Measurements from ENCODE around the gene KCNQ5. TPM values are rescaled to one million over a fixed set of nuclear protein-coding genes. Genes with fewer than 3 reads are reported as not detected.

Gene KCNQ5
- total RNA-seq, 2 experiments from 2014 or later, result 2.6 to 3.9 TPM

GRCh38 chr6:72704979-72705378 lies 83.1 kb downstream of the KCNQ5 start:
- no peaks in the 10 kb centered on the region for H3K36me3 Mint-ChIP-seq (ENCODE audit: low read depth)
- ChIA-PET CTCF (no interaction called here), POLR2A (no interaction called here)
- peaks cover 3% of the 10 kb centered on the region for H3K9me3 Mint-ChIP-seq
- DNase-seq, result no peak
- H3K4me1 Mint-ChIP-seq, result no peaks in the 10 kb centered on the region
- H3K27me3 Mint-ChIP-seq, result no peaks in the 10 kb centered on the region
- no peak overlapping the region for H3K27ac Mint-ChIP-seq
- H3K4me3 Mint-ChIP-seq, result no peak overlapping the region

GRCh38 chr6:72709431-72709830 lies 87.6 kb downstream of the KCNQ5 start:
- ChIA-PET CTCF (no interaction called here), POLR2A (no interaction called here)
- H3K36me3 Mint-ChIP-seq (ENCODE audit: low read depth), result no peaks in the 10 kb centered on the region

GRCh38 chr6:72711731-72712130 lies 89.9 kb downstream of the KCNQ5 start:
- Mint-ChIP-seq H3K4me1 (no peaks in the 10 kb centered on the region), H3K27me3 (no peaks in the 10 kb centered on the region), H3K27ac (no peak overlapping the region), H3K36me3 (ENCODE audit: low read depth) (no peaks in the 10 kb centered on the region), H3K9me3 (peaks cover 3% of the 10 kb centered on the region), H3K4me3 (no peak overlapping the region)
- CTCF ChIA-PET, result no interaction called here
- no peak for DNase-seq
- POLR2A ChIA-PET, result no interaction called here

More at GRCh38 chr6:72709431-72709830, 87.6 kb downstream of the KCNQ5 start:
- Mint-ChIP-seq H3K9me3 (peaks cover 3% of the 10 kb centered on the region), H3K4me1 (no peaks in the 10 kb centered on the region), H3K4me3 (no peak overlapping the region), H3K27me3 (no peaks in the 10 kb centered on the region), H3K27ac (no peak overlapping the region)
- no peak for DNase-seq

GRCh38 chr6:72712910-72713309 lies 91.0 kb downstream of the KCNQ5 start:
- ChIA-PET CTCF (no interaction called here), POLR2A (no interaction called here)
- no peak overlapping the region for H3K27ac Mint-ChIP-seq
- H3K4me1 Mint-ChIP-seq, result no peaks in the 10 kb centered on the region
- H3K4me3 Mint-ChIP-seq, result no peak overlapping the region
- DNase-seq, result no peak
- H3K9me3 Mint-ChIP-seq, result peaks cover 3% of the 10 kb centered on the region
- no peaks in the 10 kb centered on the region for H3K36me3 Mint-ChIP-seq (ENCODE audit: low read depth)
- no peaks in the 10 kb centered on the region for H3K27me3 Mint-ChIP-seq

- no peaks in the 10 kb centered on the region for H3K27me3 Mint-ChIP-seq
- no peaks in the 10 kb centered on the region for H3K36me3 Mint-ChIP-seq (ENCODE audit: low read depth)
- CTCF ChIA-PET, result interaction anchor here (0.9 kb wide), 1 partner anchor 24 kb away, joined by 3 read pairs; no protein-coding TSS in a partner anchor
- H3K4me3 Mint-ChIP-seq, result no peak overlapping the region
- H3K27ac Mint-ChIP-seq, result no peak overlapping the region
- no peaks in the 10 kb centered on the region for H3K9me3 Mint-ChIP-seq
- POLR2A ChIA-PET, result no interaction called here
- DNase-seq, result no peak
- H3K4me1 Mint-ChIP-seq, result no peaks in the 10 kb centered on the region
Observed at GRCh38 chr6:72715119-72715518, 93.3 kb downstream of the KCNQ5 start.

- Mint-ChIP-seq H3K27ac (no peak overlapping the region), H3K36me3 (ENCODE audit: low read depth) (no peaks in the 10 kb centered on the region), H3K4me3 (no peak overlapping the region), H3K27me3 (no peaks in the 10 kb centered on the region), H3K4me1 (no peaks in the 10 kb centered on the region), H3K9me3 (no peaks in the 10 kb centered on the region)
- CTCF ChIA-PET, result no interaction called here
- POLR2A ChIA-PET, result no interaction called here
- no peak for DNase-seq
Observed at GRCh38 chr6:72716916-72717315, 95.1 kb downstream of the KCNQ5 start.

GRCh38 chr6:72720464-72720863 lies 98.6 kb downstream of the KCNQ5 start:
- CTCF ChIA-PET, result no interaction called here
- Mint-ChIP-seq H3K4me1 (no peaks in the 10 kb centered on the region), H3K36me3 (ENCODE audit: low read depth) (no peaks in the 10 kb centered on the region), H3K27me3 (no peaks in the 10 kb centered on the region), H3K9me3 (no peaks in the 10 kb centered on the region), H3K27ac (no peak overlapping the region), H3K4me3 (no peak overlapping the region)
- no peak for DNase-seq
- POLR2A ChIA-PET, result no interaction called here

- DNase-seq, result no peak
- Mint-ChIP-seq H3K4me3 (no peak overlapping the region), H3K4me1 (no peaks in the 10 kb centered on the region), H3K27ac (no peak overlapping the region), H3K36me3 (ENCODE audit: low read depth) (no peaks in the 10 kb centered on the region), H3K9me3 (no peaks in the 10 kb centered on the region), H3K27me3 (no peaks in the 10 kb centered on the region)
- POLR2A ChIA-PET, result no interaction called here
- CTCF ChIA-PET, result no interaction called here
Observed at GRCh38 chr6:72721346-72721745, 99.5 kb downstream of the KCNQ5 start.

- H3K4me1 Mint-ChIP-seq, result no peaks in the 10 kb centered on the region
- H3K27ac Mint-ChIP-seq, result no peak overlapping the region
- no peak for DNase-seq
- no peaks in the 10 kb centered on the region for H3K36me3 Mint-ChIP-seq (ENCODE audit: low read depth)
- H3K27me3 Mint-ChIP-seq, result no peaks in the 10 kb centered on the region
- no peak overlapping the region for H3K4me3 Mint-ChIP-seq
- H3K9me3 Mint-ChIP-seq, result no peaks in the 10 kb centered on the region
- ChIA-PET CTCF (no interaction called here), POLR2A (no interaction called here)
Observed at GRCh38 chr6:72724545-72724944, 102.7 kb downstream of the KCNQ5 start.

GRCh38 chr6:72728706-72729343 lies 107.0 kb downstream of the KCNQ5 start:
- DNase-seq, result no peak
- Mint-ChIP-seq H3K4me1 (no peaks in the 10 kb centered on the region), H3K27me3 (no peaks in the 10 kb centered on the region), H3K27ac (no peak overlapping the region), H3K36me3 (ENCODE audit: low read depth) (no peaks in the 10 kb centered on the region), H3K4me3 (no peak overlapping the region), H3K9me3 (no peaks in the 10 kb centered on the region)
- POLR2A ChIA-PET, result no interaction called here
- CTCF ChIA-PET, result no interaction called here

GRCh38 chr6:72733045-72733444 lies 111.2 kb downstream of the KCNQ5 start:
- H3K36me3 Mint-ChIP-seq (ENCODE audit: low read depth), result no peaks in the 10 kb centered on the region
- H3K27me3 Mint-ChIP-seq, result no peaks in the 10 kb centered on the region
- no peak overlapping the region for H3K27ac Mint-ChIP-seq
- ChIA-PET CTCF (no interaction called here), POLR2A (no interaction called here)
- no peak for DNase-seq
- H3K4me3 Mint-ChIP-seq, result no peak overlapping the region
- H3K9me3 Mint-ChIP-seq, result no peaks in the 10 kb centered on the region
- no peaks in the 10 kb centered on the region for H3K4me1 Mint-ChIP-seq

GRCh38 chr6:72738091-72738490 lies 116.2 kb downstream of the KCNQ5 start:
- H3K4me3 Mint-ChIP-seq, result no peak overlapping the region
- no peaks in the 10 kb centered on the region for H3K9me3 Mint-ChIP-seq
- POLR2A ChIA-PET, result no interaction called here
- CTCF ChIA-PET, result no interaction called here
- no peak for DNase-seq
- no peak overlapping the region for H3K27ac Mint-ChIP-seq
- no peaks in the 10 kb centered on the region for H3K27me3 Mint-ChIP-seq
- no peaks in the 10 kb centered on the region for H3K36me3 Mint-ChIP-seq (ENCODE audit: low read depth)
- peaks cover 17% of the 10 kb centered on the region for H3K4me1 Mint-ChIP-seq

- CTCF ChIA-PET, result interaction anchor here (0.7 kb wide), 1 partner anchor 25 kb away, joined by 3 read pairs; no protein-coding TSS in a partner anchor
- H3K36me3 Mint-ChIP-seq (ENCODE audit: low read depth), result no peaks in the 10 kb centered on the region
- DNase-seq, result no peak
- no peaks in the 10 kb centered on the region for H3K27me3 Mint-ChIP-seq
- POLR2A ChIA-PET, result no interaction called here
- H3K27ac Mint-ChIP-seq, result no peak overlapping the region
- H3K4me3 Mint-ChIP-seq, result no peak overlapping the region
- peaks cover 17% of the 10 kb centered on the region for H3K4me1 Mint-ChIP-seq
- no peaks in the 10 kb centered on the region for H3K9me3 Mint-ChIP-seq
Observed at GRCh38 chr6:72739368-72739779, 117.5 kb downstream of the KCNQ5 start.

GRCh38 chr6:72740135-72740534 lies 118.3 kb downstream of the KCNQ5 start:
- H3K27me3 Mint-ChIP-seq, result no peaks in the 10 kb centered on the region
- POLR2A ChIA-PET, result no interaction called here
- CTCF ChIA-PET, result no interaction called here
- H3K4me3 Mint-ChIP-seq, result no peak overlapping the region
- no peaks in the 10 kb centered on the region for H3K36me3 Mint-ChIP-seq (ENCODE audit: low read depth)
- H3K27ac Mint-ChIP-seq, result no peak overlapping the region
- DNase-seq, result no peak
- H3K4me1 Mint-ChIP-seq, result peaks cover 17% of the 10 kb centered on the region
- no peaks in the 10 kb centered on the region for H3K9me3 Mint-ChIP-seq
